HepG2 (cell line): ENCODE data around the gene STOML2. TPM values are rescaled to one million over a fixed set of nuclear protein-coding genes. Genes with fewer than 3 reads are reported as not detected.

Experiments used
- CCDC6 ChIP-seq: sonication (generic); formaldehyde crosslinking; IDR thresholded peaks from 2 replicates; pipeline ENCODE4 v1.8.1; 2022; ENCODE audit warnings: mild to moderate bottlenecking, missing genetic modification reagents, moderate library complexity
- DRAP1 ChIP-seq: IDR thresholded peaks from 2 replicates; pipeline ENCODE4 v1.6.1; 2016; ENCODE audit warnings: missing genetic modification reagents, missing compliant biosample characterization
- GMEB1 ChIP-seq: sonication (generic); formaldehyde crosslinking; IDR thresholded peaks from 2 replicates; pipeline ENCODE4 v1.5.1; 2020; ENCODE audit warnings: missing genetic modification reagents, mild to moderate bottlenecking, borderline replicate concordance
- KLF9 ChIP-seq: IDR thresholded peaks from 2 replicates; pipeline ENCODE4 v1.6.1; 2016; ENCODE audit warnings: low read depth
- SAP130 ChIP-seq: IDR thresholded peaks from 2 replicates; pipeline ENCODE4 v1.6.1; 2016; ENCODE audit warnings: low read depth
- SIN3B ChIP-seq: fragments of 150-350 bp; IDR thresholded peaks from 2 replicates; pipeline ENCODE4 v1.6.1; 2014; ENCODE audit warnings: low read length
- SRSF1 ChIP-seq: fragments of 200-400 bp; formaldehyde crosslinking; optimal IDR thresholded peaks from 2 replicates; pipeline ENCODE3; 2017; ENCODE audit warnings: mild to moderate bottlenecking, low read depth, low read length, moderate library complexity
- TBX2 ChIP-seq: sonication (generic); formaldehyde crosslinking; IDR thresholded peaks from 2 replicates; pipeline ENCODE4 v1.5.0; 2020; ENCODE audit warnings: missing genetic modification reagents, mild to moderate bottlenecking, borderline replicate concordance
- USF2 ChIP-seq, 2 experiments: sonication (generic) in 1 of 2; formaldehyde crosslinking in 1 of 2; IDR thresholded peaks; 2 replicates each; pipeline versions ENCODE4 v1.5.1 to v1.6.1; 2011 to 2020; ENCODE audit warnings: borderline replicate concordance in 1 of 2, low read depth in 1 of 2, low read length in 1 of 2, mild to moderate bottlenecking in 1 of 2, missing genetic modification reagents in 1 of 2, moderate library complexity in 1 of 2
- ZNF142 ChIP-seq: sonication (generic); formaldehyde crosslinking; IDR thresholded peaks from 2 replicates; pipeline ENCODE4 v1.4.0; 2020; ENCODE audit warnings: missing genetic modification reagents
- ZNF263 ChIP-seq: sonication (generic); formaldehyde crosslinking; IDR thresholded peaks from 2 replicates; pipeline ENCODE4 v1.4.0; 2020; ENCODE audit warnings: missing genetic modification reagents
- ZNF503 ChIP-seq: sonication (generic); formaldehyde crosslinking; IDR thresholded peaks from 2 replicates; pipeline ENCODE4 v1.4.0; 2020; ENCODE audit warnings: missing genetic modification reagents
- ZNF652 ChIP-seq: IDR thresholded peaks from 2 replicates; pipeline ENCODE4 v1.6.1; 2016; ENCODE audit warnings: low read depth, borderline replicate concordance
- ZNF737 ChIP-seq: sonication (generic); formaldehyde crosslinking; IDR thresholded peaks from 2 replicates; pipeline ENCODE4 v1.5.0; 2020; ENCODE audit warnings: missing genetic modification reagents, mild to moderate bottlenecking, borderline replicate concordance
- polyA plus RNA-seq, 8 experiments: library from polyadenylated mRNA; depleted of rRNA in 3 of 8; stranded (reverse) in 7 of 8; unstranded in 1 of 8; fragments of >200 nt; fragmentation: Illumina TruSeq in 4 of 8; extraction: Trizol in 4 of 8; gene quantifications; 2 replicates each; pipeline versions ENCODE4 v1.2.1 to v1.2.3, GENCODE V29; 2011 to 2016; ENCODE audit warnings: low read depth in 4 of 8, missing spikeins in 1 of 8, mixed read lengths in 1 of 8; ENCODE audit not compliant: insufficient read depth in 1 of 8
- total RNA-seq, 5 experiments: library from RNA; depleted of rRNA; stranded (reverse); fragments of >200 nt; fragmentation: Illumina TruSeq; extraction: Trizol; gene quantifications; 2 replicates each; pipeline ENCODE4 v1.2.3, GENCODE V29; 2016; ENCODE audit warnings: low read depth in 1 of 5

Gene STOML2
- total and polyA plus RNA-seq, 2 of the 13 experiments (the other 11 are each of a cell fraction or from before 2014, with no cell fraction given) = 245 to 250 TPM

- peak; percentile 99 for TF ChIP-seq ZNF652
- TF ChIP-seq KLF9 (CRISPR knock-in tag) = peak; percentile 34; the same call in 1 of the 2 replicates
- no peak for TF ChIP-seq ZNF142
- TF ChIP-seq USF2 (IDR thresholded peaks at IDR 0.05; ENCODE audit: low read depth, low read length) = no peak
- no peak for TF ChIP-seq USF2 (CRISPR knock-in tag; IDR thresholded peaks at IDR 0.05; ENCODE audit: borderline replicate concordance)
- peak; percentile 93 for TF ChIP-seq SAP130 (CRISPR knock-in tag)
- no peak for TF ChIP-seq ZNF737 (CRISPR knock-in tag)
- no peak for TF ChIP-seq CCDC6 (CRISPR knock-in tag)
- TF ChIP-seq ZNF503 (CRISPR knock-in tag) = no peak
- peak; percentile 60; the same call in 1 of the 2 replicates for TF ChIP-seq DRAP1 (CRISPR knock-in tag)
- no peak for TF ChIP-seq SRSF1
- no peak for TF ChIP-seq SIN3B
- TF ChIP-seq ZNF263 = 0 out of 2 replicates have a peak, but pooled peaks have one; percentile 31
- no peak for TF ChIP-seq TBX2 (CRISPR knock-in tag)
- 0 out of 2 replicates have a peak, but pooled peaks have one; percentile 24 for TF ChIP-seq GMEB1 (CRISPR knock-in tag)
Measured at GRCh38 chr9:35111001-35111933, 8.3 kb upstream of the STOML2 start (continued).
